ENCODE results near the gene MYO19.

The MYO19 gene
- 24.3 to 104 (median 49.9) reads per million in 17 experiments for total RNA-seq

GRCh38 chr17:36534840-36535668 is at the start of gene MYO19, which contains the start of gene PIGW:
MYO19 (minus strand) TSS chr17:36534868; CDS start chr17:36532538, 2,330 bp downstream.
PIGW (plus strand) TSS chr17:36534987; CDS start chr17:36537102, 2,115 bp downstream.
- DNase-seq: peak; percentile 95 to 97 (median 97)

GRCh38 chr17:36583787-36584186 is 49.1 kb upstream of the MYO19 start:
- no peak for DNase-seq

GRCh38 chr17:36578671-36579070 is 44.0 kb upstream of the MYO19 start:
- no peak for DNase-seq

- no peak for DNase-seq
These were observed 42.1 kb upstream of the MYO19 start for GRCh38 chr17:36576793-36577192.

- no peak for DNase-seq
These were observed 40.4 kb upstream of the MYO19 start for GRCh38 chr17:36575028-36575427.

- no peak for DNase-seq
These were observed 31.4 kb upstream of the MYO19 start for GRCh38 chr17:36566081-36566480.

GRCh38 chr17:36553459-36553858 is 18.8 kb upstream of the MYO19 start:
- no peak for DNase-seq

GRCh38 chr17:36550491-36551417 is 16.1 kb upstream of the MYO19 start:
- DNase-seq: peak in 3 of 4 experiments; percentile 3 to 44 (median 19)

- DNase-seq: no peak
These were observed 13.1 kb upstream of the MYO19 start for GRCh38 chr17:36547776-36548175.

- DNase-seq: peak in 2 of 4 experiments; percentile 27 to 29
These were observed 11.9 kb upstream of the MYO19 start for GRCh38 chr17:36546418-36547093.

- peak; percentile 96 to 98 (median 98) for DNase-seq
These were observed 11.1 kb upstream of the MYO19 start for GRCh38 chr17:36545465-36546417.

GRCh38 chr17:36545077-36545464 is 10.4 kb upstream of the MYO19 start:
- DNase-seq: no peak

GRCh38 chr17:36544307-36545076 is 9.8 kb upstream of the MYO19 start, which contains the start of gene GGNBP2:
GGNBP2 (plus strand) TSS chr17:36544919; CDS start chr17:36545725, 806 bp downstream.
- peak; percentile 96 to 100 (median 98) for DNase-seq

- peak; percentile 63 to 77 (median 74) for DNase-seq
These were observed 9.3 kb upstream of the MYO19 start for GRCh38 chr17:36544044-36544306.

- no peak for DNase-seq
These were observed 8.1 kb upstream of the MYO19 start for GRCh38 chr17:36542755-36543154.

- DNase-seq: no peak
These were observed 6.0 kb upstream of the MYO19 start for GRCh38 chr17:36540696-36541095.

- peak in 1 of 4 experiments; percentile 2 for DNase-seq
These were observed 1.0 kb upstream of the MYO19 start for GRCh38 chr17:36535669-36536081.

GRCh38 chr17:36533935-36534839 is 481 bp downstream of the MYO19 start:
- DNase-seq: peak; percentile 39 to 78 (median 62)

- no peak for DNase-seq
These were observed 2.2 kb downstream of the MYO19 start for GRCh38 chr17:36532435-36532975.

Data from suppressor macrophage (primary cell).